NCI-H2196 (cell line): ENCODE data around the gene AOPEP.

Experiments used
- DNase-seq: peaks from one replicate; lab custom pipeline; 2025; ENCODE audit not compliant: unreplicated experiment; lab: John Stamatoyannopoulos, UW

The AOPEP gene

GRCh38 chr9:94788570-94789105, 62.1 kb downstream of the AOPEP start:
- DNase-seq: no peak

DNA sequence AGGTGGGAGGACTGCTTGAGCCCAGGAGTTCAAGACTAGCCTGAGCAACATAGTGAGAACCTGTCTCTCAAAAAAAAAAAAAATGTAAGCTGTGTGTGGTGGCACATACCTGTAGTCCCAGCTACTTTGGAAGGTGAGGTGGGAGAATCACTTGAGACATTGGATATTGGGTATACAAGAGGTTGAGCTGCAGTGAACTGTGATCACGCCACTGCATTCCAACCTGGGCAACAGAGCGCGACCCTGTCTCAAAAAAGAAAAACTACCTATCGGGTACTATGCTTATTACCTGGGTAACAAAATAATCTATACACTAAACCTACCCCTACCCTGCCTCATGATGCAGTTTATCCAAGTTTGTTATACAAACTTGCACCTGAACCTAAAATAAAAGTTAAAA, 64.9 kb downstream of the AOPEP start:
- no peak for DNase-seq

GRCh38 chr9:94792511-94792910, 66.0 kb downstream of the AOPEP start:
- peak; percentile 51 for DNase-seq

DNA sequence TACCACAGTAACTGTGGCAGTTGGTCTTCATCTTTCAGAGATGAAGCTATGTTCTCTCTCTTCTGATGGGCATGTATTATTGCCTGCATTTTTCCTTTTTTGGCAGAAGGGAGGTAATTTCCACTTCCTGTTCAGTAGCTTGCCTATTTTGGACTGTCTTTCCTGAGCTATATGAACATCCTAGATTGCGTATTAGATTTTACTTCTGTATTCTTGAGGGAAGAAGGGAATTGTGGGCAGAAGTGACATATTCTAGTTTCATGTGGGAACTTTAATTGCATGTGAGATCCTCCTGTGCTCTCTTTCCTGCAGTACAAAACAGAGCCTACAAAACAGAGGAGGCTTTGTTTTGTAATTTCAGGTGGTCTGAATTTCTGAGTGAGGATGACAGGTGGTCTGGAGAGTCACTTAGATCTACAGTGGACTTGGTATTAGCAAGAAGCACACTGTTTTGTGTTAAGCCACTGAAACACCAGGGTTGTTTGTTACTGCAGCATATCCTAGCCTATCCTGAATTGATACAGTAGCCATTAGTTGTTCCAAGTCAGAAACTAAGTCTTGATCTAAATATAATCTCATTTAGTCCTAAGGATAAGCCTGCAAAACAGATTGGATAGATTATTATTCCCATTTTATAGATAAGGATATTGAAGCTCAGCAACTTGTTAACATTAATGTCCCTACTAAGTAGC, 68.1 kb downstream of the AOPEP start:
- DNase-seq: no peak

DNA sequence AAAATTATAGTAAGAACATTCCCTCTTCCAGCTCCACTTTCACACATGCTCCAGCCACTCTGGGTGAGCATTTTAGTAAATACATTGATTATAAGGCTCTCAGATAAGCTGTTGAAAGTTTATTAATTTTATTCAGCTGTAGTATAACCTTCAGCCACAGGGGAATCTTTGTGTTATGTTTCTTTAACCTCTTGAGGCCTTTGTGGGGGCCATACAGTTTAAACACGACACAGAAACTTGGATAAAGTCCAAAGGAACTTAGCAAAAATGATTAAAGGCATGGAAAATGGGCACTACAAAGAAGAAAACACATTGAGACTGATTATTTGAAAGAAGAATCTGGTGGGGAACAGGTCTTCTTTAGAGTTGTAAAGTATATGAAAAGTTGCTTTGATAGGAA, 70.2 kb downstream of the AOPEP start:
- no peak for DNase-seq

GRCh38 chr9:94798201-94798600, 71.7 kb downstream of the AOPEP start:
- DNase-seq: no peak

DNA sequence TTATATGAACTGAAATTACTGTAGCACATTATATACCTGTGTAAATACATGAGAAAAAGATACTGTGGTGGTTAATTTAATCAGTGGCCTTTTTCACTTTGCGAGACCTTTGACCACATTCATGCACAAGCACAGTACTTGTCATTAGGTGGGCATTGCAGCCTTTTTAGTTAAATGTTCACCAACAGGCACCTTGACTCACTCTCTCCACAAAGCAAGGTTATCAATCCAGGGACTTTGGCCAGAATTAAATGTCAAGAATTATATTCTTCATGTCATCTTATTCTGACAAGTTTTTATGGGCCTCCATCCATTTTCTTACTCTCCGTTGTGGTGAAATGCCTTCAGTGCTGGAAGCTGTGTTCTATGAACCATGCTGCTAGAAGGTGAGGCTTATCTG, 72.2 kb downstream of the AOPEP start:
- no peak for DNase-seq

DNA sequence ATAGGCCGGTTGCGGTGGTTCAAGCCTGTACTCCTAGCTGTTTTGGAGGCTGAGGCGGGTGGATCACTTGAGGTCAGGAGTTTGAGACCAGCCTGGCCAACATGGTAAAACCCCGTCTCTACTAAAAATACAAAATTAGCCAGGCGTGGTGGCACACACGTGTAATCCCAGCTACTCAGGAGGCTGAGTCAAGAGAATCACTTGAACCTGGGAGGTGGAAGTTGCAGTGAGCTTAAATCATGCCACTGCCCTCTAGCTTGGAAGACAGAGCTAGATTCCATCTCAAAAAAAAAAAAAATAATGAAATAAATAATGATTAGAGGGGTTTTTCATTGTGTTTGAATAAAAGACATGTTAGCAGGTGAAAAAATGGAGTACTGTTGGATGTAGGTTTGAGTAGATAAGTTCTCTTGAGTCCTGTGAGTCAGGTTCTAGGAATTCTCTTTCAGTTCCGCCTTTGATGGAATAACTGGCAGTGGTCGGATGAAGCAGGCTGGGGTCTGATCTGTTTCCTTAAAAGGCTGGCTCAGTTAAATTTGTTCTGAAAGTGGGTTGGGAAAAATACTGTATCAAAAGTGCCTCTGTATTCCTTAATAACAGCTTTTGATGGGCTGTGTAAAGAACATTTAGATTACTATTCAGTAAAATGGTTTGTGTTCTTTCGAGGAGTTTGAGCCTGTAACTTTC, 73.2 kb downstream of the AOPEP start:
- DNase-seq: no peak

DNA sequence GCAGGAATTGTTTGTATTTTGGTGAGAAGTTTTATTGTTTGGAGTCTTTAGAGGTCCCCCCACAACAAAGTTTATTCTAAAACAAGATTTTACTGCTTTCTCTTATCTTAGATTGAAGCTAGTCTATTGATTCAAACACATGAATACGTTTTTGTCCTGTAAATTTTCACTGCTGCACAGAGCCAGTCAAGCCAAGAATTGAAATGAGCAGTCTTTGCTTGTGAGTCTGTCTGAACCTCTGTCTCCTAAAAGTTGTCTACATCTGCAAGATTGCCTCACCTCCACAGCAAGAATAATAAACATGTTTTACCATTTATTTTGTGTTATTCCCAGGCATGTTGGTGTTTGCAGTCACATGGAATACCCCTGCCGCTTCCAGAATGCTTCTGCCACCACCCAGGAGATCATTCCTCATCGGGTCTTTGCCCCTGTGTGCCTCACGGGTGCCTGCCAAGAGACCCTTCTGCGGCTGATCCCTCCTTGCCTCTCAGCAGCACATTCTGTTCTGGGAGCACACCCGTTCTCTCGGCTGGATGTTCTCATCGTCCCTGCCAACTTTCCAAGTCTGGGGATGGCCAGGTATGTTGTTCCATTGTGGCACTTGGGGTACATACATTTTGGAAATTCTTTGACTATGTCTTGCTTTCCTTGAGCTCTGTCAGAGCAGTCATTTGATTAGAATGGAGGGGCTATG, 74.1 kb downstream of the AOPEP start:
- no peak for DNase-seq

- no peak for DNase-seq
Observed at GRCh38 chr9:94801234-94801633, 74.7 kb downstream of the AOPEP start.

DNA sequence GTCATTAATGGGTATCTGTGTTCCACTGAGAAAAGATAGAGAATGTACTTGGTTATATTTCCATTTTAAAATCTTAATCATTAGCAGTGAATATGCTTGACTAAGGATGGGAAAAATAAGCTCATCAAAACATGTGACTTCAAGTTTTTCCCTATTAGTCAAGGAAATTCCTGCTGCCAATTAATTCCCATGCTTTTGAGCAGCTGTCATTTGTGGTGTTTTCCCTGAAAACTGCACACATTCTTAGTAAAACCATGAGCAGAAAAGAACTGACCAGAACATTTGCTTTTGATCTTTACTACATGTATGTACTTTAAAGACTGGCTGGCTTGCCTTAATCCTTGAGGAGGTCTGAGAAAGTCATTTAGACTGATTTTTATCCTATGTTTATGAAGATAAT, 75.2 kb downstream of the AOPEP start:
- no peak for DNase-seq

DNA sequence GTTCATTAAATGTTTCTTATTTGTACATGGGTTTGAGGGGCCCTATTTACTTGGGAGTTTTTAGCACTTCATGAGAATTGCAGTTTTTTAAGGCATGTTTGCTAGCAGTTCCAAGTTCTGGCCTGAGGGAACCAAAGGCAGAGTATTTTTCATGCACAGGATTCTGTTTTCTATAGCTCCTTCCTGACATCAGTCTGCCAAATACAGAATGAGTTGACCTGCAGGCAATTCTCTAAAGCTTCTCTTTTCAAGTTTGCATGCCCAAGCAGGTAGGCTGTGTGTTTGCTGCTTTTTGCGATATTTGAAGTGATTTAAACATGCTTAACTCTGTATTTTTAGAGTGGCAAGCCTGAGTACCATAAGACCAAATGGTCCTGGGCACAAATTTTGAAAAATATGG, 75.8 kb downstream of the AOPEP start:
- no peak for DNase-seq

DNA sequence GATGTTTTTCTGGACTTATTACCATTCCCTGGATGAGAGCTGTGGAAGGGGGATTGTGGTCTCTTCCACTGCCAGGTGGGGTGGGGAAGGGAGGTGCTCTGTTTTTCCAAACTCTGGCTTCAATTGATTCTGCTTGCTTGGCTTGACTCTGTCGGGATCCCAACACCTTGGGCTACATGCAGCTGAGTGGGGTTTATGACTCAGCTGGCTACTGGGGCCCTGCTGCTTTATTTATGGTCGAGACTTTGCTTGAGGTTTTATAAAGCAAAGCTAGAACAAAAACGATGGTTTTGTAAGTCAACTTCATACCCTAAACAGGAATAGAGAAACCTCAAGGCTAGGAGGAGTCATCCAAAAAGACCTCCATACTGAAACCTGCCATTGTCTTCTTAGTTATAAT, 76.3 kb downstream of the AOPEP start:
- no peak for DNase-seq

- no peak for DNase-seq
Observed at GRCh38 chr9:94804316-94804715, 77.8 kb downstream of the AOPEP start.

- DNase-seq: peak; percentile 26
Observed at GRCh38 chr9:94805051-94805489, 78.6 kb downstream of the AOPEP start.

- peak; percentile 60 for DNase-seq
Observed at GRCh38 chr9:94805585-94805984, 79.1 kb downstream of the AOPEP start.

GRCh38 chr9:94806307-94806893, 79.9 kb downstream of the AOPEP start:
- no peak for DNase-seq

- DNase-seq: no peak
Observed at GRCh38 chr9:94807556-94807955, 81.1 kb downstream of the AOPEP start.

DNA sequence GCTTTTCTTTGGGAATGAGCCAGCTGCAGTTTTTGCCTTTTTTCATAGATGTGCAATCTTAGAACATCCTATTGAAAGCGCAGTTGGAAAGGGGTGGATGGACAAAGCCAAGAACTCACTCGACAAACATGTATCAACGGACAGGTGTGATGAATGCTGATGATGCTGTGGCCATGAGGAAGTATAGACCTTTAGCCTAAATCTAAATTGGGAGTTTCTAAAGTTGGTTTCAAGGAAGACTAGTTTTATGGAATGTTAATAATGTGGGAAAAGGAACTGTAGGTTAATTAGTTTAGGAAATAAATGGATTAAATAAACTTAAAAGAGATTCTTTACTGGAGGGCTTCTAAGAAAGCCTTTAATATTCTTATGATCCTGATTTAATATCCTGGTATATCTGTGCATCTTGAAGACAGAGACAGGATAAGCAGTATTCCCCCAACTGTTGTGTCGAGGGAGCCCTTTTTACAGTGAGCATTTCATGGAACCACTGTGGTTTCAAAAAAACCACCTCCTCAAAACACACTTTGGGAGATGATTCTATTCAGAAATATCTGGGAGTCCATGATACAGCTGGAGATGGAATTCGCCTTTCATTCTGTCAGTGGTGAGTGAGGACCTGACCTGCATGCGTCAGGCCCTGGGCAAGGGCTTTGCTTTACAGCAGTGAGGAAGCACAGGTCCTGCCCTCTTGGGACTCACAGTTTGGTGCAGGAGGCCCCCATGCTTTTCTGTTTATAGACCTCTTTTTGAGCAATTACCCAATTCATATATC, 82.6 kb downstream of the AOPEP start:
- DNase-seq: no peak

- no peak for DNase-seq
Observed at GRCh38 chr9:94809778-94810177, 83.3 kb downstream of the AOPEP start.

DNA sequence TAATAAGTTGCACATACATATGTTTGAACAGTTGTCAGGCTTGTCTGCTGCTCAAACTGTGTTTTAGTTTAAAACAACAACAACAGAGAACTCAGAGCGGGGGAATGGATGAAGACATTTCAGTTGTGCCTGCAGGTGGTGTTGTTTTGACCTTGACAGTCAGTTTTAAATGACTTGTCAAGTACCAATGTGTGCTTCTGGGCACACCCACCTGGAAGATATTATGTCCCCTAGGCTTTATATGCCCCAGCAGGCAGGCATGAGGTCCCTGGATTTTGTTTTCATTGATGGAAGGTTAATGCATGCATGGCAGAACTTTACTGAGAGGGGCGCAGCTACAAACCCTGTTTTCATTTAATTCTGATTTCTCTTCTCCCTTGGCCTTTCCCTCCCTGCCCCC, 84.6 kb downstream of the AOPEP start:
- no peak for DNase-seq
